Upper lobe of left lung (tissue), 6 donors: Measurements from ENCODE around the gene LHX2. TPM values are rescaled to one million over a fixed set of nuclear protein-coding genes. Genes with fewer than 3 reads are reported as not detected.

Experiments used
- ATAC-seq, 2 donors: fragments of 200-7000 bp; cut with Tn5 transposase; one replicate each; pipeline ENCODE4 v1.9.1; 2022; ENCODE audit warnings: mild to moderate bottlenecking in 2 of 2, moderate library complexity in 2 of 2; ENCODE audit not compliant: low FRiP score in 2 of 2
- DNase-seq, 2 donors: peaks; one replicate each; pipeline ENCODE4 v3.0.0-alpha.2; 2019 to 2020
- H3K27ac ChIP-seq, 4 donors: fragments of 200-600 bp; sonication (generic); one replicate each; pipeline ENCODE4 v1.5.1; 2016 to 2019
- H3K27me3 ChIP-seq, 4 donors: fragments of 200-600 bp; sonication (generic); one replicate each; pipeline ENCODE4 v1.5.1; 2017 to 2019
- H3K36me3 ChIP-seq, 4 donors: fragments of 200-600 bp; sonication (generic); one replicate each; pipeline ENCODE4 v1.5.1; 2016 to 2019
- H3K4me1 ChIP-seq, 4 donors: fragments of 200-600 bp; sonication (generic); one replicate each; pipeline ENCODE4 v1.5.1; 2018 to 2019
- H3K4me3 ChIP-seq, 4 donors: fragments of 200-600 bp; sonication (generic); one replicate each; pipeline ENCODE4 v1.5.1; 2017 to 2019; ENCODE audit warnings: mild to moderate bottlenecking in 2 of 4, moderate library complexity in 1 of 4
- H3K9me3 ChIP-seq, 4 donors: fragments of 200-600 bp; sonication (generic); one replicate each; pipeline ENCODE4 v1.5.1; 2018 to 2019
- EP300 ChIP-seq, 4 donors: sonication (generic); formaldehyde crosslinking; IDR thresholded peaks; one replicate each; pipeline ENCODE4 v1.5.1; 2017; ENCODE audit warnings: antibody characterized with exemption in 4 of 4, control low read depth in 2 of 4
- POLR2A ChIP-seq, 4 donors: fragments of 450-650 bp; IDR thresholded peaks; one replicate each; pipeline ENCODE4 v1.5.1; 2016 to 2017; ENCODE audit warnings: antibody characterized with exemption in 4 of 4, mild to moderate bottlenecking in 2 of 4
- POLR2AphosphoS5 ChIP-seq, 2 donors: sonication (generic); formaldehyde crosslinking; IDR thresholded peaks; one replicate each; pipeline ENCODE4 v1.5.1; 2017; ENCODE audit warnings: antibody characterized with exemption in 2 of 2
- WGBS, 2 donors: methylation state at CpG; one replicate each; pipeline ENCODE4 v1.1.5; 2017 to 2018; 5-methylcytosine and 5-hydroxymethylcytosine counted together
- total RNA-seq, 6 donors: library from RNA; depleted of rRNA in 4 of 6; stranded (reverse); fragments of >200 nt in 4 of 6; gene quantifications; one replicate each; pipeline versions ENCODE4 v1.1.0 to v1.2.1, GENCODE V29; 2016 to 2021
- TF ChIP-seq, protein P1 (sequence below), 6 experiments: fragments of 450-650 bp in 4 of 6; fragments of 200-600 bp in 2 of 6; sonication (generic) in 2 of 6; IDR thresholded peaks; one replicate each; pipeline ENCODE4 v1.5.1; 2016 to 2019; ENCODE audit warnings: antibody characterized with exemption in 6 of 6
- donor health status: DM: no; HTN: no; CAD: no; lungs with moderate emphysema.
- donor health status: DM: no; HTN: yes; CAD: no; lungs with severe emphysema.

Gene LHX2
- total RNA-seq, 6 donors from 2014 or later: not detected

GRCh38 chr9:124020520-124021384 is 9.2 kb downstream of the LHX2 start:
- peaks cover 3 to 88% (median 55%) of the 10 kb centered on the region in 4 donors for H3K27me3 ChIP-seq
- ATAC-seq: no peak
- no peaks in the 10 kb centered on the region for H3K9me3 ChIP-seq
- no peak for TF ChIP-seq POLR2A (IDR thresholded peaks at IDR 0.05)
- TF ChIP-seq, protein P1, sequence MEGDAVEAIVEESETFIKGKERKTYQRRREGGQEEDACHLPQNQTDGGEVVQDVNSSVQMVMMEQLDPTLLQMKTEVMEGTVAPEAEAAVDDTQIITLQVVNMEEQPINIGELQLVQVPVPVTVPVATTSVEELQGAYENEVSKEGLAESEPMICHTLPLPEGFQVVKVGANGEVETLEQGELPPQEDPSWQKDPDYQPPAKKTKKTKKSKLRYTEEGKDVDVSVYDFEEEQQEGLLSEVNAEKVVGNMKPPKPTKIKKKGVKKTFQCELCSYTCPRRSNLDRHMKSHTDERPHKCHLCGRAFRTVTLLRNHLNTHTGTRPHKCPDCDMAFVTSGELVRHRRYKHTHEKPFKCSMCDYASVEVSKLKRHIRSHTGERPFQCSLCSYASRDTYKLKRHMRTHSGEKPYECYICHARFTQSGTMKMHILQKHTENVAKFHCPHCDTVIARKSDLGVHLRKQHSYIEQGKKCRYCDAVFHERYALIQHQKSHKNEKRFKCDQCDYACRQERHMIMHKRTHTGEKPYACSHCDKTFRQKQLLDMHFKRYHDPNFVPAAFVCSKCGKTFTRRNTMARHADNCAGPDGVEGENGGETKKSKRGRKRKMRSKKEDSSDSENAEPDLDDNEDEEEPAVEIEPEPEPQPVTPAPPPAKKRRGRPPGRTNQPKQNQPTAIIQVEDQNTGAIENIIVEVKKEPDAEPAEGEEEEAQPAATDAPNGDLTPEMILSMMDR (IDR thresholded peaks at IDR 0.05): no peak
- no peak for DNase-seq
- peaks cover 25 to 45% (median 29%) of the 10 kb centered on the region in 4 donors for H3K4me1 ChIP-seq
- H3K27ac ChIP-seq: no peak overlapping the region
- no peaks in the 10 kb centered on the region for H3K36me3 ChIP-seq
- WGBS, 2 donors: 11 to 13% methylated on average over 25 to 31 of the region's 31 CpGs
- no peak overlapping the region for H3K4me3 ChIP-seq

DNA sequence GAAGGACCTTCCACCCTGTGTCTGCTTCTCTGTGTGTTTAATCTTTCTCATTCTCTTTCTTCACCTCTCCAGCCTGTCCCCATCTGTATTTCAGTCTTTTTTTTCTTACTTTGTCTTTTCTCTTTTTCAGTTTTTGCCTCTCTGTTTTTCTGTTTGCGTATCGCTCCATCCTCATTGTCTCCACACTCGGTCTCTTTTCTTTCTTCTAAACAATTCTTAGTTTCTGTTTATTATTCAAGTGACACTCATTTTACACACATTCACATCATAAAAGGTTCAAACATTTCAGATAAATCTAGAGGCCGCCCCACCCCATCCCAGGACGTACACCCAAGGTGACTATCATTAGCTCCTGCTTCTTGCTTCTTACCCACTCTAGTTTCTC is 9.8 kb downstream of the LHX2 start:
- ATAC-seq: no peak
- Histone ChIP-seq H3K36me3 (no peaks in the 10 kb centered on the region), H3K4me3 (no peak overlapping the region), H3K27ac (no peak overlapping the region), H3K9me3 (no peaks in the 10 kb centered on the region), H3K4me1 (peaks cover 19 to 39% (median 23%) of the 10 kb centered on the region in 4 donors), H3K27me3 (peaks cover 3 to 82% (median 51%) of the 10 kb centered on the region in 4 donors)
- 22 to 23% methylated on average over 5 of the region's 5 CpGs for WGBS, 2 donors
- no peak for DNase-seq
- TF ChIP-seq, protein P1 (IDR thresholded peaks at IDR 0.05): no peak
- TF ChIP-seq EP300 (IDR thresholded peaks at IDR 0.05) (no peak), POLR2A (IDR thresholded peaks at IDR 0.05) (no peak), POLR2AphosphoS5 (IDR thresholded peaks at IDR 0.05) (no peak)

DNA sequence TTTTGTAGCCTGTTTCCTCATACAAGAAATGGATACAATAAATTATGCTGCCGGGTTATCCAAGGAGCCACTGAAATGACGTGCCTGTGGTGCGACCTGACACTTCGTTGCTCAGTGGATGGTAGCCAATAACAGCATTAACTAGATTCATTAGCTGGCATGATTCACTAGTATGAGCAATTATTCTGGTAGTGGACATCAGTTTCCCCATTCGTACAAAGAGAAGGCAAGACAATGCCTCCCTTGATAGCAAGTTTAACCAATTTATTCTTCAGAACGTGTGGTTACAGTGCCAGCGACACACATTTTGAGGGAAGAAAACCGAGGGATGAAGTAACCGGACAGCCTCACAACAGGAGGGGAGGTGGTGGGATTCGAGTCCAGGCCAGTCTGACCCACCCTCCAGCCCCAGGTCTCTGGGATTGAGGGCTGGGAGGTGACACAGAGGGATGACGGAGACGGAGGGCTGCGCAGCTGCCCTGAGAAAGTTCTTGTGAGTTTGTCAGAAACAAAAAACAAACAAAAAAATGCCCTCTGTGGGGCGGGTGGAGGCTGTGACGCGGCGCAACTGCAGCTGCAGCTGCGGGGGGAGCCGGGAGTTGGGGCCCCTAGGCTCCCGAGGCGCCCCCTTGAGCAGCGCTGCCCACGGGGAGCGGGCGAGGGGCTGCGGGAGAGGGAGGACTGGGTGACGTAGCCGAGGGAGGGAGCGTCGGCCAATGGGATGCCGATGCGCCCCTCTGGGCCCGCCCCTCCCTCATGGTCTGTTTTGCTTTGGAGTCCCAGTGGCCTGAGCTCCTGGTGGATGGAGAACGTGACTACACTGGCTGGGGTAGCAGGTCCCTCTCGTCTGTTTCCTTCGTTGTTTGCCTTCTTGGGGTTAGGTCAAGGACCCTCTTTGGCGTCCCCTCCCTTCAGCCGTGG is 10.9 kb downstream of the LHX2 start:
- H3K27ac ChIP-seq: no peak overlapping the region
- peaks cover 3 to 71% (median 41%) of the 10 kb centered on the region in 4 donors for H3K27me3 ChIP-seq
- ATAC-seq (no peak), DNase-seq (peak in 1 of 2 donors; percentile 67)
- peaks cover 8 to 28% (median 13%) of the 10 kb centered on the region in 4 donors for H3K4me1 ChIP-seq
- no peak overlapping the region for H3K4me3 ChIP-seq
- H3K9me3 ChIP-seq: no peaks in the 10 kb centered on the region
- WGBS, 2 donors: 6 to 9% methylated on average over 25 to 37 of the region's 38 CpGs
- no peaks in the 10 kb centered on the region for H3K36me3 ChIP-seq
- TF ChIP-seq EP300 (IDR thresholded peaks at IDR 0.05) (no peak), POLR2AphosphoS5 (IDR thresholded peaks at IDR 0.05) (no peak), POLR2A (IDR thresholded peaks at IDR 0.05) (no peak)
- TF ChIP-seq, protein P1 (IDR thresholded peaks at IDR 0.05): no peak

DNA sequence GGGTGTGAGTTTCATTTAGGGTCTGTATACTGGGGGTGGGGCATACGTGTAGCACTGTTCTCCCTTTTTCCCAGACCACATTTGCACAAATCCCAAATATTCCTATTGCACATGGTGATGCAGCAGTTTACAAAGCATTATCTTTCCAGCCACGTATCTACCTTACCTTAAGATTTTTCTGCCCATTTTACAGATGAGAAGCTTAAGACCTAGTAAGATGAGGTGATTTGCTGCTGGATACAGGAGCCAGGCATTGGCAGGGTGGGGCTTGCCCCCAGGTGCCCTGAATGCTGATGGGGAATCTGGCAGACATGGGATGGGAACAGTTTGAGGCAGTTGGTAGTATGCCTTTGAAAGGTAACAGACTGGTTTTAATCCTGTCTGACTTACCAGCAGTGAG is 12.5 kb downstream of the LHX2 start:
- Histone ChIP-seq H3K36me3 (no peaks in the 10 kb centered on the region), H3K27me3 (peaks cover 2 to 55% (median 30%) of the 10 kb centered on the region in 4 donors), H3K27ac (no peak overlapping the region), H3K4me1 (peaks cover 0 to 14% (median 0%) of the 10 kb centered on the region in 4 donors), H3K9me3 (no peaks in the 10 kb centered on the region), H3K4me3 (no peak overlapping the region)
- DNase-seq (no peak), ATAC-seq (no peak)
- TF ChIP-seq, protein P1 (IDR thresholded peaks at IDR 0.05): no peak
- TF ChIP-seq POLR2AphosphoS5 (IDR thresholded peaks at IDR 0.05): no peak
- WGBS, 2 donors: 71 to 74% methylated on average over 2 of the region's 2 CpGs
